HepG2 (cell line): ENCODE data around the gene MINDY1. TPM values are rescaled to one million over a fixed set of nuclear protein-coding genes. Genes with fewer than 3 reads are reported as not detected.

ENCODE experiments used
- IRF9 ChIP-seq: sonication (generic); formaldehyde crosslinking; IDR thresholded peaks from 2 replicates; pipeline ENCODE4 v1.8.0; 2022; ENCODE audit warnings: missing genetic modification reagents, mild to moderate bottlenecking, borderline replicate concordance
- KDM4B ChIP-seq: sonication (generic); formaldehyde crosslinking; IDR thresholded peaks from 2 replicates; pipeline ENCODE4 v1.4.0; 2020; ENCODE audit warnings: missing genetic modification reagents
- MTA3 ChIP-seq: sonication (generic); formaldehyde crosslinking; IDR thresholded peaks from 2 replicates; pipeline ENCODE4 v1.4.0; 2020; ENCODE audit warnings: missing genetic modification reagents
- NR2C2 ChIP-seq: sonication (generic); formaldehyde crosslinking; IDR thresholded peaks from 2 replicates; pipeline ENCODE4 v1.4.0; 2020; ENCODE audit warnings: missing genetic modification reagents, mild to moderate bottlenecking, moderate library complexity, borderline replicate concordance
- PBX3 ChIP-seq: sonication (generic); formaldehyde crosslinking; IDR thresholded peaks from 2 replicates; pipeline ENCODE4 v1.8.1; 2023; ENCODE audit warnings: missing genetic modification reagents, inconsistent platforms, borderline replicate concordance
- PHF5A ChIP-seq: IDR thresholded peaks from one replicate; pipeline ENCODE4 v1.6.1; 2018; ENCODE audit warnings: low read depth, missing genetic modification reagents; ENCODE audit not compliant: unreplicated experiment
- RBM22 ChIP-seq: fragments of 200-400 bp; formaldehyde crosslinking; optimal IDR thresholded peaks from 2 replicates; pipeline ENCODE3; 2017; ENCODE audit warnings: mild to moderate bottlenecking, low read length, moderate library complexity
- SIN3B ChIP-seq: fragments of 150-350 bp; IDR thresholded peaks from 2 replicates; pipeline ENCODE4 v1.6.1; 2014; ENCODE audit warnings: low read length
- SMAD1 ChIP-seq: sonication (generic); formaldehyde crosslinking; IDR thresholded peaks from 2 replicates; pipeline ENCODE4 v1.4.0; 2020; ENCODE audit warnings: missing genetic modification reagents, low read depth, mild to moderate bottlenecking, borderline replicate concordance
- SP5 ChIP-seq: IDR thresholded peaks from 2 replicates; pipeline ENCODE4 v1.6.1; 2016; ENCODE audit warnings: low read depth, borderline replicate concordance
- TBX2 ChIP-seq: sonication (generic); formaldehyde crosslinking; IDR thresholded peaks from 2 replicates; pipeline ENCODE4 v1.5.0; 2020; ENCODE audit warnings: missing genetic modification reagents, mild to moderate bottlenecking, borderline replicate concordance
- ZFP62 ChIP-seq: sonication (generic); formaldehyde crosslinking; IDR thresholded peaks from 2 replicates; pipeline ENCODE4 v1.4.0; 2020; ENCODE audit warnings: missing genetic modification reagents
- ZNF713 ChIP-seq: sonication (generic); formaldehyde crosslinking; IDR thresholded peaks from 2 replicates; pipeline ENCODE4 v1.4.0; 2020; ENCODE audit warnings: mild to moderate bottlenecking, missing genetic modification reagents
- polyA plus RNA-seq, 8 experiments: library from polyadenylated mRNA; depleted of rRNA in 3 of 8; stranded (reverse) in 7 of 8; unstranded in 1 of 8; fragments of >200 nt; fragmentation: Illumina TruSeq in 4 of 8; extraction: Trizol in 4 of 8; gene quantifications; 2 replicates each; pipeline versions ENCODE4 v1.2.1 to v1.2.3, GENCODE V29; 2011 to 2016; ENCODE audit warnings: low read depth in 4 of 8, missing spikeins in 1 of 8, mixed read lengths in 1 of 8; ENCODE audit not compliant: insufficient read depth in 1 of 8
- total RNA-seq, 5 experiments: library from RNA; depleted of rRNA; stranded (reverse); fragments of >200 nt; fragmentation: Illumina TruSeq; extraction: Trizol; gene quantifications; 2 replicates each; pipeline ENCODE4 v1.2.3, GENCODE V29; 2016; ENCODE audit warnings: low read depth in 1 of 5
- TF ChIP-seq, protein P1 (sequence below): sonication (generic); formaldehyde crosslinking; IDR thresholded peaks from 2 replicates; pipeline ENCODE4 v1.4.0; 2020; ENCODE audit warnings: mild to moderate bottlenecking, missing genetic modification reagents
- TF ChIP-seq, protein P2 (sequence below): sonication (generic); formaldehyde crosslinking; IDR thresholded peaks from 2 replicates; pipeline ENCODE4 v1.5.0; 2020; ENCODE audit warnings: missing genetic modification reagents, mild to moderate bottlenecking, borderline replicate concordance
- TF ChIP-seq, protein P3 (sequence below): sonication (generic); formaldehyde crosslinking; IDR thresholded peaks from 2 replicates; pipeline ENCODE4 v1.9.0; 2021; ENCODE audit warnings: mild to moderate bottlenecking, missing genetic modification reagents

MINDY1 gene
- total and polyA plus RNA-seq, 2 of the 13 experiments (the other 11 are each of a cell fraction or from before 2014, with no cell fraction given) = 11.1 to 15.0 TPM

DNA sequence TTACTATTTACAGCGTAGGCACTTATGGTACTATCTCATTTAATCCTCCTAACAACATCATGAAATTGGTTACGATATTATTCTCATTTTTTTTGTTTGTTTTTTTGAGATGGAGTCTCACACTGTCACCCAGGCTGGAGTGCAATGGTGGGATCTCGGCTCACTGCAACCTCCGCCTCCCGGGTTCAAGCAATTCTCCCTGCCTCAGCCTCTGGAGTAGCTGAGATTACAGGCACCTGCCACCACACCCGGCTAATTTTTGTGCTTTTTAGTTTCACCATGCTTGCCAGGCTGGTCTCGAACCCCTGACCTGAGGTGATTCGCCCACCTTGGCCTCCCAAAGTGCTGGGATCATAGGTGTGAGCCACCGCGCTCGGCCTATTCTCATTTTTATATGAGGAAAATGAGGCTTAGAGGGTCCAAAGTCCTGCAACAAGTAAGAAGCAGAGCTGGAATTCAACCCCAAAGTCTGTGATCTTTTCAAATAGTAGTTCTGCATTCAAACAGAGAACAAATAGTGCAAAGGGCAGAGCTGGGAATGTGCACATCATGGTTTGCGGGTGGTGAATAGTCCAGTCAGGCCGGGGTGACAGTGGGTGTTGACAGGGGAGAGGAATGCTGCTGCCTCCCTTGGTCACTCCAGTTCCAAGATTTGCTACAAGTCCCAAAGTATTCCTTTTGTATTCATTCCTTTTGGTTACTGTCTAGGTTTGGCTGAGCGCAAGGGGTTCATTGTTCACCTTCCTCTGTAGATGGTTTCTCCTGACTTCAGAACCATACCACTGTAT, 6.2 kb upstream of the MINDY1 start (continued):
- TF ChIP-seq, protein P1, sequence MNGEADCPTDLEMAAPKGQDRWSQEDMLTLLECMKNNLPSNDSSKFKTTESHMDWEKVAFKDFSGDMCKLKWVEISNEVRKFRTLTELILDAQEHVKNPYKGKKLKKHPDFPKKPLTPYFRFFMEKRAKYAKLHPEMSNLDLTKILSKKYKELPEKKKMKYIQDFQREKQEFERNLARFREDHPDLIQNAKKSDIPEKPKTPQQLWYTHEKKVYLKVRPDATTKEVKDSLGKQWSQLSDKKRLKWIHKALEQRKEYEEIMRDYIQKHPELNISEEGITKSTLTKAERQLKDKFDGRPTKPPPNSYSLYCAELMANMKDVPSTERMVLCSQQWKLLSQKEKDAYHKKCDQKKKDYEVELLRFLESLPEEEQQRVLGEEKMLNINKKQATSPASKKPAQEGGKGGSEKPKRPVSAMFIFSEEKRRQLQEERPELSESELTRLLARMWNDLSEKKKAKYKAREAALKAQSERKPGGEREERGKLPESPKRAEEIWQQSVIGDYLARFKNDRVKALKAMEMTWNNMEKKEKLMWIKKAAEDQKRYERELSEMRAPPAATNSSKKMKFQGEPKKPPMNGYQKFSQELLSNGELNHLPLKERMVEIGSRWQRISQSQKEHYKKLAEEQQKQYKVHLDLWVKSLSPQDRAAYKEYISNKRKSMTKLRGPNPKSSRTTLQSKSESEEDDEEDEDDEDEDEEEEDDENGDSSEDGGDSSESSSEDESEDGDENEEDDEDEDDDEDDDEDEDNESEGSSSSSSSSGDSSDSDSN (CRISPR knock-in tag) = peak; percentile 75
- TF ChIP-seq ZNF713 = no peak
- no peak for TF ChIP-seq SIN3B
- no peak for TF ChIP-seq PHF5A
- TF ChIP-seq, protein P2, sequence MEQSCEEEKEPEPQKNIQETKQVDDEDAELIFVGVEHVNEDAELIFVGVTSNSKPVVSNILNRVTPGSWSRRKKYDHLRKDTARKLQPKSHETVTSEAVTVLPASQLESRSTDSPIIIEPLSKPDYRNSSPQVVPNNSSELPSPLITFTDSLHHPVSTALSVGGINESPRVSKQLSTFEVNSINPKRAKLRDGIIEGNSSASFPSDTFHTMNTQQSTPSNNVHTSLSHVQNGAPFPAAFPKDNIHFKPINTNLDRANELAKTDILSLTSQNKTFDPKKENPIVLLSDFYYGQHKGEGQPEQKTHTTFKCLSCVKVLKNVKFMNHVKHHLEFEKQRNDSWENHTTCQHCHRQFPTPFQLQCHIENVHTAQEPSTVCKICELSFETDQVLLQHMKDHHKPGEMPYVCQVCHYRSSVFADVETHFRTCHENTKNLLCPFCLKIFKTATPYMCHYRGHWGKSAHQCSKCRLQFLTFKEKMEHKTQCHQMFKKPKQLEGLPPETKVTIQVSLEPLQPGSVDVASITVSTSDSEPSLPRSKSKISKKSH (CRISPR knock-in tag) = no peak
- TF ChIP-seq, protein P3, sequence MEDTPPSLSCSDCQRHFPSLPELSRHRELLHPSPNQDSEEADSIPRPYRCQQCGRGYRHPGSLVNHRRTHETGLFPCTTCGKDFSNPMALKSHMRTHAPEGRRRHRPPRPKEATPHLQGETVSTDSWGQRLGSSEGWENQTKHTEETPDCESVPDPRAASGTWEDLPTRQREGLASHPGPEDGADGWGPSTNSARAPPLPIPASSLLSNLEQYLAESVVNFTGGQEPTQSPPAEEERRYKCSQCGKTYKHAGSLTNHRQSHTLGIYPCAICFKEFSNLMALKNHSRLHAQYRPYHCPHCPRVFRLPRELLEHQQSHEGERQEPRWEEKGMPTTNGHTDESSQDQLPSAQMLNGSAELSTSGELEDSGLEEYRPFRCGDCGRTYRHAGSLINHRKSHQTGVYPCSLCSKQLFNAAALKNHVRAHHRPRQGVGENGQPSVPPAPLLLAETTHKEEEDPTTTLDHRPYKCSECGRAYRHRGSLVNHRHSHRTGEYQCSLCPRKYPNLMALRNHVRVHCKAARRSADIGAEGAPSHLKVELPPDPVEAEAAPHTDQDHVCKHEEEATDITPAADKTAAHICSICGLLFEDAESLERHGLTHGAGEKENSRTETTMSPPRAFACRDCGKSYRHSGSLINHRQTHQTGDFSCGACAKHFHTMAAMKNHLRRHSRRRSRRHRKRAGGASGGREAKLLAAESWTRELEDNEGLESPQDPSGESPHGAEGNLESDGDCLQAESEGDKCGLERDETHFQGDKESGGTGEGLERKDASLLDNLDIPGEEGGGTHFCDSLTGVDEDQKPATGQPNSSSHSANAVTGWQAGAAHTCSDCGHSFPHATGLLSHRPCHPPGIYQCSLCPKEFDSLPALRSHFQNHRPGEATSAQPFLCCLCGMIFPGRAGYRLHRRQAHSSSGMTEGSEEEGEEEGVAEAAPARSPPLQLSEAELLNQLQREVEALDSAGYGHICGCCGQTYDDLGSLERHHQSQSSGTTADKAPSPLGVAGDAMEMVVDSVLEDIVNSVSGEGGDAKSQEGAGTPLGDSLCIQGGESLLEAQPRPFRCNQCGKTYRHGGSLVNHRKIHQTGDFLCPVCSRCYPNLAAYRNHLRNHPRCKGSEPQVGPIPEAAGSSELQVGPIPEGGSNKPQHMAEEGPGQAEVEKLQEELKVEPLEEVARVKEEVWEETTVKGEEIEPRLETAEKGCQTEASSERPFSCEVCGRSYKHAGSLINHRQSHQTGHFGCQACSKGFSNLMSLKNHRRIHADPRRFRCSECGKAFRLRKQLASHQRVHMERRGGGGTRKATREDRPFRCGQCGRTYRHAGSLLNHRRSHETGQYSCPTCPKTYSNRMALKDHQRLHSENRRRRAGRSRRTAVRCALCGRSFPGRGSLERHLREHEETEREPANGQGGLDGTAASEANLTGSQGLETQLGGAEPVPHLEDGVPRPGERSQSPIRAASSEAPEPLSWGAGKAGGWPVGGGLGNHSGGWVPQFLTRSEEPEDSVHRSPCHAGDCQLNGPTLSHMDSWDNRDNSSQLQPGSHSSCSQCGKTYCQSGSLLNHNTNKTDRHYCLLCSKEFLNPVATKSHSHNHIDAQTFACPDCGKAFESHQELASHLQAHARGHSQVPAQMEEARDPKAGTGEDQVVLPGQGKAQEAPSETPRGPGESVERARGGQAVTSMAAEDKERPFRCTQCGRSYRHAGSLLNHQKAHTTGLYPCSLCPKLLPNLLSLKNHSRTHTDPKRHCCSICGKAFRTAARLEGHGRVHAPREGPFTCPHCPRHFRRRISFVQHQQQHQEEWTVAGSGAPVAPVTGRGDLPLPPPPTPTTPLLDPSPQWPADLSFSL = no peak
- TF ChIP-seq PBX3 (CRISPR knock-in tag) = no peak
- TF ChIP-seq KDM4B (CRISPR knock-in tag) = no peak
- TF ChIP-seq RBM22 = no peak
- TF ChIP-seq SMAD1 (CRISPR knock-in tag) = no peak
- TF ChIP-seq IRF9 (CRISPR knock-in tag) = no peak
- TF ChIP-seq NR2C2 (CRISPR knock-in tag) = peak; percentile 53; the same call in 1 of the 2 replicates
- TF ChIP-seq ZFP62 (CRISPR knock-in tag) = no peak
- TF ChIP-seq SP5 = 0 out of 2 replicates have a peak, but pooled peaks have one; percentile 14
- no peak for TF ChIP-seq MTA3 (CRISPR knock-in tag)
- peak; percentile 66; the same call in 1 of the 2 replicates for TF ChIP-seq TBX2 (CRISPR knock-in tag)
